HG03460 (cell line): ENCODE data around the gene RFC5.

Experiments used
- ATAC-seq: cut with Tn5 transposase; IDR thresholded peaks from one replicate; pipeline ENCODE4 v1.9.1; 2021; ENCODE audit not compliant: unreplicated experiment

RFC5 gene

GRCh38 chr12:118050972-118051910, 34.7 kb downstream of the RFC5 start:
- no peak for ATAC-seq

GRCh38 chr12:118052324-118053070, 36.0 kb downstream of the RFC5 start:
- no peak for ATAC-seq

DNA sequence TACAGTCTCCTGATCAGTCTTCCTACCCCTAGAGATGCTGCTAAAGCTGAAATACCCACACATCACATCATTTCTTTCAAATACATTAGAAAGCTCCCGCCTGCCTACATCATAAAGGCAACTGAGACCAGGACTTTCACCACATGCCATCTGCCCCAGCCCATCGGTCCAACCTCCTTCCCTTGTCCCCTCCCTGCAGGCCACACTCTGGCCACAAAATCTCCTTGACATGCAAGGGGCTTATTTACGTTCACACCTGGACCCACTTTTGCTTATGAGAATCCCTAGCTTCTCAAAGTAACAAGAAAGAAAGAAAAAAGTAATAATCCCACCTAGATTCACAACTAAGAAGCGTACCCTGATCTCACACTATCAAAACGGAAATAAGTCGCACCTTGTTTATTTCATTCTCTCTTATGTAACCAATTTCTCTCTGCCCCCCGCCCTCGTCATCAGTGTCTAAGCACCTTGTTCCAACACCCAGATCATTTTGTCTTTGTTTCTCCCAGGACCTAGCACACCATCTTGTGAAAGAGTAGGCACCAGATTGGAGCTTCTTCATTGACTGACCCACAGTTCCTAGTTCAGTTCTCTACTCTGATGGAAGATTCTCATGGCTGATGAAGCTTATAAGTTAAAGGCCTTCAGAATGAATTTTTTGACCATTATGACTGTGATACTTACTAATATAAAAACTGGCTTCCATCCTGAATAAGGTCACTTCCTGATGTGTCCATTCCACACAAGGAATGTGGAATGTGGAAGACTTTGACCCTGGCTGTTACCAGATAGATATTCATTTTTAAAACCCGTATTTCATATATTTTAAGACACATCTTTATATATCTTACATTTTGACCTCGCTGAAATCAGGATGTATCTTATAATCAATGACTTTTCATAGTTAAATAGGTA, 36.8 kb downstream of the RFC5 start:
- ATAC-seq: no peak

DNA sequence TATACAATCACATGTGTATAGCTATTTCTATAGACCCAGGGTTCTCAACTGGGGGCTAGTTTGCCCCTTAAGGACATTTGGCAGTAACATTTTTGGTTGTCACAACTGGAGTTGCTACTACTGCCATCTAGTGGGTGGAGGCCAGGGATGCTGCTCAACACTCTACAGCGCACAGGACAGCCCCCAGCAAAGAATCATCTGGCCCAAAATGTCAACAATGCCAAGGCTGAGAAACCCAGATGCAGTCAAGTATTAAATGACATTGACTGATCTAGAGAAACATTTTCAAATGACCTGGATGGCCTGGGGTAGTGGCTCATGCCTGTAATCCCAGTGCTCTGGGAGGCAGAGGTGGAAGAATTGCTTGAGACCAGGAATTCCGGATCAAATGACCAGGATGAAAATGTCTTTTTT, 38.6 kb downstream of the RFC5 start:
- ATAC-seq: peak; percentile 65

DNA sequence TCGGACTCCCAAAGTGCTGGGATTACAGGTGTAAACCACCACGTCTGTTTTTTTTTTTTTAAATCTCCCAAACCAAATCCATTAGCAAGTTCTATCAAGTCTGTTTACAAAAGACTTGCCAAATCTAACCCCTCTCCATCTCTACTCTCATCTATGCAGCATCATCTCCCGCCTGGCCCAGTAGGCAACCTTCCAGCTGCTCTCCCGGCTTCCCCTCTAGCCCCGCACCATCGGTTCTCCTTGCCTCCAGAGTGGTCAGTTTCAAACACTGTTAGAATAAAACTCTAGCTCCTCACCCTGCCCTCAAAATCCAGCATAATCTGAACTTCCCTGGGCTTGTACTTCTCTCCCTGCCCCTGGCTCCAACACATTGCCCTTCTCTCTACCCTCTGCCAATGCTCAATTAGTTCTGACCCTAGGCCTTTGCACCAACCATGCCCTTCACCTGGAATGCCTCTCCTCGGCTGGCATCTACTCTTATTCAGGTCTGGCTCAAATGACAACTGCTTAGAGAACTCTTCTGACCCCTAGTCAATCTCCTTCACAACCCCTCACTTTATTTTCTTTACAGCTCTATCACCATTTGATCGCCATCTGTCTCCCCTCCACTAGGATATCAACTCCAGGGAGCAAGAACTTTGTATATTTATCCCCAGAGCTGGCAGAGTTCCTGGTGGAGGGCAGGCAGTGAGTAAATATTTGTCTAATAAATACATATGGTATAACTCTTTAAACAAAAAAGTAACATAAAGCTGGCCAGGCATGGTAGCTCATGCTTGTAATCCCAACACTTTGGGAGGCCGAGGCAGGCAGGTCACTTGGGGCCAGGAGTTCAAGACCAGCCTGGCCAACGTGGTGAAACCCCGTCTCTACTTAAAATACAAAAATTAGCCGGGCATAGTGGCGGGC, 39.6 kb downstream of the RFC5 start:
- ATAC-seq: no peak

DNA sequence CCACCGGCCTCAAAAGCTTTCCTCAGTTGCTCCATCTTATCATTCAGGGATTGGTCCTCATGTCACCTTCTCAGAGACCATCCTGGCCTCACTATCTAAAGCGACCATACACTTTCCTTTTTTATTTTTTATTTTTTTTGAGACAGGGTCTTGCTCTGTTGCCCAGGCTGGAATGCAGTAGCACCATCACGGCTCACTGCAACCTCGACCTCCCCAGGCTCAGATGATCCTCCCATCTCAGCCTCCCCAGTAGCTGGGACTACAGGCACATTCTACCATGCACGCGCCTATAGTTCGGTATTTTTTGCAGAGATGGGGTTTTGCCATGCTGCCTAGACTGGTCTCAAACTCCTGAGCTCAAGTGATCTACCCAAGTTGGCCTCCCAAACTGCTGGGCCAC, 41.7 kb downstream of the RFC5 start:
- no peak for ATAC-seq

DNA sequence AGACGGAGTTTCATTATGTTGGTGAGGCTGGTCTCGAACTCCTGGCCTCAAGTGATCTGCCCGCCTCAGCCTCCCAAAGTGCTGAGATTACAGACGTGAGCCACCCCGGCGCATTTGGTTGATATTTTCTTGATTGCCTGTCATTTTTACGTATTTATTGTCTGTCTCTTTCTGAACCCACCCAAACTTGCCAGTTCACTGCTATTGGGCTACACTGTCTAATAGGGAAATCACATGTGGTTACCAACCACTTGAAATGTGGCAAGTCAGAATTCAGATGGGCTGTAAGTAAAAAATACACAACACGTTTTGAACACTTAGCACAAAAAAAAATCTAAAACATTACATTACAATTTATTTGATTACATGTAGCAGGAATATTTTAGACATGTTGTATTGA, 42.4 kb downstream of the RFC5 start:
- no peak for ATAC-seq

- ATAC-seq: no peak
Measured at GRCh38 chr12:118059341-118060191, 43.1 kb downstream of the RFC5 start.

DNA sequence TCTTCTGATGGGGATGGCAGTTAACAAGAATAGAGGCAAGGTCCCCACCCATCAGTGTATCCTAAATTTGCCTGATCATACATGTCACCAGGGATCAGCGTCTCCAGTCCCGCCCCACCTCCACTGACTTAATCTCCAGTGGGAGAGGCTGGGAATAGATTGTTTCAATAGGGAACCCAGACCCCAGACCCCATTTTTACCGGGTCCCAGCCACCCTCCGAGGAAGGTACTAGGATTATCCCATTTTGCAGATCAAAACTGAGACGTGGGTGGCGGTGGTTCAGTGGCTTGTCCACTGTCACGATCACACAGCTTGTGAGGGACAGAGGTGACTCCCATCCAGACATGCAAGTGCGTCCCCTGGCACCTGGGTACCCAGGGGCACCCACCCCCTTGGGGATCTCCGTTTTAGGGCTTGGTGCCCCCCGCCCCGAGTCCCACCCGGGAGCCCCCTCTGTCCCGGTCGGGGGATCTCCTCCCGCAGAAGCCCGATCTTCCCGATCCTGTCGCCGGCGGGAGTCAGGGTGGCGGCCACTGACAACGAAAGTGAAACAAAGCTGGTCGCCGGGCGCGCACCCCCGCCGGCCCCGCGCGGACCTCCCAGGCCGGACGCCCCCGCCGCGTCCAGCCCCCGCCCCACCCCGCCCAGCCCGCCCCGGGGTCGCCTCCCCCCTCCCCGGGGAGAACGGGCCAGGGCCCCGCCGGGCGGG, 44.0 kb downstream of the RFC5 start:
- no peak for ATAC-seq

- no peak for ATAC-seq
Measured at GRCh38 chr12:118061011-118061872, 44.7 kb downstream of the RFC5 start, which contains the start of gene WSB2. Gene WSB2, minus strand, starts transcription at chr12:118061179. Its CDS starts 131 bp downstream, at chr12:118061048.

- no peak for ATAC-seq
Measured at GRCh38 chr12:118061873-118062843, 45.7 kb downstream of the RFC5 start.

- no peak for ATAC-seq
Measured at GRCh38 chr12:118063576-118064391, 47.3 kb downstream of the RFC5 start.

GRCh38 chr12:118064608-118065007, 48.1 kb downstream of the RFC5 start:
- no peak for ATAC-seq

DNA sequence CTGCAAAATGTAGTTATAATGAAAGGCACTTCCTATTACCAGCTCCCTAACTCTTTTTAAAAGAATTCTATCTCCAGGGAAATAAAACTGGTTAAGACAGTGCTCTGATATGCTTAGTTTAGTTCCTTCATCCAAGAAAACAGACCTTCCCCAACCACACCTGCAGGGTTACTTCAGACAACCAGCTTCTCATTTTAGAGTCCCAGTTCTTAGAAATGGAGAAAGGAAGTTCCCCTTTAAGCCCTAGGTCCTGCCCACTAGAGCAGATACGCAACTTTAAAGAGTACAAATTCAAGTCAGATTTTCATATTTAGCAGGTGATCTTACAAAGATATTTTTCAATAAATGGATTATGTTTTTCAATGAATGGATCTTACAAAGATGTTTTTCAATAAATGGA, 48.9 kb downstream of the RFC5 start:
- ATAC-seq: no peak

GRCh38 chr12:118068445-118068844, 51.9 kb downstream of the RFC5 start:
- ATAC-seq: no peak
